GM21825 (cell line): ENCODE measurements around the gene NPFFR2.
"Not testable (repeated sequence)": the region's sequence is repeated elsewhere in the genome, so short reads cannot be mapped to it uniquely, and the experiment has no call there.

Source experiments
- ATAC-seq: cut with Tn5 transposase; IDR thresholded peaks from one replicate; pipeline ENCODE4 v1.9.1; 2021; ENCODE audit warnings: mild to moderate bottlenecking, moderate library complexity; ENCODE audit not compliant: unreplicated experiment

Gene NPFFR2

GRCh38 chr4:72031868-72032608, at the start of gene NPFFR2:
TSS of gene NPFFR2 (plus strand) at chr4:72032000. CDS start at chr4:72128592, 96,592 bp downstream.
- ATAC-seq, result no peak

GRCh38 chr4:71992571-71993312, 39.1 kb upstream of the NPFFR2 start:
- no peak for ATAC-seq

GRCh38 chr4:71994559-71994958, 37.2 kb upstream of the NPFFR2 start:
- no peak for ATAC-seq

DNA sequence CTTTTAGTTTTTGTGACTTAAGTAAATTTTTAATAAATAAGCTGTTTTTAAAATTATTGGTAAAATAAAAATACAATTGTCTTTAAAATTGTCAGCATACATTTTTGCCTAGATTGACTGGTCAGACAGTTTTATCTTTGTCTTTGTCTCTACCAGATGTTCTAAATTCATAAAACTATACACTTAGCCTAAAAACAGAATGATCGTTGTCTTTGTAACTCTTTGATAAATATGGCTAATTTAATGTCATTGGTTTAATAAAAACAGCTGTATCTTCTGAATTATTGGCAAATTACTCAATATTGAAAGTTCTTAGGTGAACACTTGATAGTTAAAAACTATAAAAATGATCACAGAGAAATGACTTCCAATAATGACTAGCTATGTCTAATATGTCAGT, 36.5 kb upstream of the NPFFR2 start:
- no peak for ATAC-seq

DNA sequence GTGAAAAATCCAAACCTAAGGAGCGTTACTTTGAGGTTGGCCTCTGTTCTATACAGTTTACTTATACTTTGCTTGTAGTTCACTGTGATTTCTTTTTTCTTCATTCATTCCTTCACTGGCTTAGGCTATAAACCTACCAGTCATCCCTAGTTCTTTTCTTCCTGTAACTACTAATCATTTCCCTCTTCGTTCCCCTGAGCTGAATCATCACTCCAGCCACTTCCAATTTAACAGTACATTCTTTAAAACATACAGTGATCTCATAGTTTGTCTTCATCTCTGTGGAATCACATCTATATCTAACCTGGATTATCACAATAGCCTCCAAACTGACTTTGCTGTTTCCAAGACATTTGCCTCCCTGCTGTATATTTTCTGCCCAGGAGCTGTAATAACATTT, 25.2 kb upstream of the NPFFR2 start:
- ATAC-seq, result no peak

- ATAC-seq, result no peak
These were observed 19.9 kb upstream of the NPFFR2 start for GRCh38 chr4:72011906-72012305.

GRCh38 chr4:72016011-72016410, 15.8 kb upstream of the NPFFR2 start:
- no peak for ATAC-seq

- no peak for ATAC-seq
These were observed 12.1 kb upstream of the NPFFR2 start for GRCh38 chr4:72019688-72020087.

DNA sequence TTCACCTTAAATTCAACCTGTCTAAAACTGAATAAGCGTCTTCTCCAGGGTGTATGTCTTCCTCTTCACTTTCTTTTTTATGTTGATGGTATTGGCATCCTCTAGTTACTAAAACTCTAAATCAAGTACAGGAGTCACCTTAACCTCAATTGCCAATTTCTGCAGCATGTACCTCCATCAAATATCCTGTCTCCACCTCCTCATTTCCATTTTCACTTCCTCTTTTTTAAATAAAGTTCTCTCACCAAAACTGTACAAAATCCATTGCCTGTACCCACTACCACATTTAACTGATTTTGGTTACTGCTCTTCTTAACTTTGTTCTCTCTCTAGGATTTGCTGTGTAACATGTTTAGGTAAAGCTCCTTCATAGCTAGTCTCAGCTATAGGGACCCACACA, 9.2 kb upstream of the NPFFR2 start:
- ATAC-seq, result no peak

- ATAC-seq, result no peak
These were observed 23.8 kb downstream of the NPFFR2 start for GRCh38 chr4:72055566-72055965.

GRCh38 chr4:72063726-72064125, 31.9 kb downstream of the NPFFR2 start:
- no peak for ATAC-seq

- no peak for ATAC-seq
These were observed 35.3 kb downstream of the NPFFR2 start for GRCh38 chr4:72067051-72067450.

GRCh38 chr4:72073816-72074215, 42.0 kb downstream of the NPFFR2 start:
- ATAC-seq, result no peak

DNA sequence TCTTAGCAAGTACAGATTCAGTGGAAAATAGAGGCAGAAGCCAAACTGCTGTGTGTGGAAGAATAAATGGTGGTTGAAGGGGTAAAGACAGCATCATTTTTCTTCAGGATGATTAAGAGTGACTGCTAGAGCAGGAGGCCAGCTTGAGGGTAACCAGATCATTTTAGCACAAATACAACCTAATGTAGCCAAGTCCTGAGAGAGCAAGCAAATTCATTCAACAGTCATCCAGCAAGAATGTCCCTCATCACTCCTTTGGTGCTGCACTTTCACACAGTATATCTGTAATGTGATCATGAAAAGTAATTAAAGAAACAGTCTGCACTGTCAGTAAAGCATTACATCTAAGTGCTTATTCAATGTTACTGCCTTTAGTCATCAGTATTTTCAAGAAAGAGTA, 44.8 kb downstream of the NPFFR2 start:
- no peak for ATAC-seq

DNA sequence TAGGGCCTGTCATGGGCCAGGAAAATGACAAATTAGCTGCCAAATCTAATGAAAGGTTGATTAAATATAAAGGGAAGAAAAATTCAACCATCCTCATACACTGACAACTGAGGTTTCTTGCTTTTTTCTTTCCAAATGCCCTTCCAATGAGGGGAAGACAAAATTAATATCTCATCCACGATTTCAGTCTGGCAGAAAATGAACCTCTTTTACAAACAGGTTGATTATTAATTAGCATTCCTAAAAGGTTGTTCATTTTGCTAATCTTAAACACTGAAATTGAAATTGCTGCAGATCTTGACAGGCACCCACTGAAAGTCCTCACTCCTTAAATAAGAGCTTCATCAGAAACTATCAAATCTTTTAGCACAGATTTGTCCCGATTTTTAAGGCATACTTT, 45.5 kb downstream of the NPFFR2 start:
- ATAC-seq, result no peak

DNA sequence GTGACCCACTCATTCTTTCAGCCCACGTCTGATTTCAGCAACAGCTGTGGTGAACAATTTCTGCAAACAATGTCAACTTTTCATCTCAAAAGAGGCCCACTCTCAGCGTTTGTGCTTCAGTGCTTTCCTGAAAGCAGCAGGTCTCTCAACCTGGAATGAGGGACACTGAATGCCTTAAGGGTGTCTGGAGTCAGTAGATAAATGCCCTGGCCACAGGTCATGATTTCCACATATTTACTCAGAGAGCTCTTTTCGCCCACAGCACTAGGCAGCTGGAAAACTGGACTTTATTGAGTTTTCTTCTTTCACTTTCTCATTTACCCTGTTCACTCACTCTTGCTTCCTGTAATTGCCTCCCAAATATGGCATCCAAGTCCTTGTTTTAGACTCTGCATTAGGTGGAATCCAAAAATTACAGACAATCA, 52.8 kb downstream of the NPFFR2 start:
- peak; percentile 80 for ATAC-seq

- not testable (repeated sequence) for ATAC-seq
These were observed 58.8 kb downstream of the NPFFR2 start for GRCh38 chr4:72090606-72091005.

DNA sequence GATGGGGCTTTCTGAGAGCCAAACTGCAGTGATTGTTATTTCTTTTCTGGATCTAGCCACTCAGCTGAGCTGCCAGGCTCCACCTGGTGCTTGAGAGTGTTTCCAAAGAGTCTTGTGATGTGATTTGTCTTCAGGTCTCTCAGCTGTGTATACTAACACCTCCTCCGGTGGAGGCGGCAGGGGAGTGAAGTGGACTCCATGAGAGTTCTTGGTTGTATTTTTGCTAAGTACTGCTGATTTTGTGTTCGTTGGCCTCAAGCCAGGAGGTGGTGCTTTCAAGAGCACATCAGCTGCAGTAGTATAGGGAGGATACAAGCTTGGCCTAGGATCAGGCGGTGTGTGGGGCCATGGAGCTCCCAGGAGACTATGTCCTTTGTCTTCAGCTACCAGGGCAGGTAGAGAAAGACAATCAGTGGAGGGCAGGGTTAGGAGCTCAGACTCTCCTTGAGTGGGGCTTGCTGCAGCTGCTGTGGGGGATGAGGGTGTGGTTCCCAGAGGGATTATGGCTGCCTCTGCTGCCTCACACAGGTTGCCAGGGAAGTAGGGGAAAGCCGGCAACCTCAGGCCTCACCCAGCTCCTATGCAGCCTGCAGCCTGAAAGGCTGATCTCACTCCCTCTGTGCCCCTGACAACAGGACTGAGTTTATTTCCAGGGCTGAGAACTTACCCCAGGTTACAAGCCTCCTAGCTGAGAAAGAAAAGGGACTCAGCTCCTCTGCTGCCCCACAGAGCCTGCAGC, 62.4 kb downstream of the NPFFR2 start:
- no peak for ATAC-seq

DNA sequence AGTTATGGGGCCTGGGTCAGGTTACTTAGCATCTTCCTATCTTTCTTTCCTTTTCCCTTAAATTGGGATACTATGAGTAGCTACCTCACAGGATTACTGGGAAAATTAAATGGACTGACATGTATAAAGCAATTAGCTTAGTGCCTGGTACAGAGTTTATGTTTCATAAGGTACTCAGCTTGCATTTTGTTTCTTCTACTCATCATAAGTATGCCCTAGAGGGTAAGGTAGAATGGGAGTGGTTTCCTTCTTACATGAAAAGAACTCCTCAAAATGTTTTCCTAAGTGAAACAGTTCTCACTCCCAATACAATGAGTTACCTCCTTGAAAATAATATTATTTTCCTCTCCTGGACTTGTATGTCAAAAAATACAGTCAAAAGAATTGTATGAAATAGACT, 75.7 kb downstream of the NPFFR2 start:
- ATAC-seq, result no peak

DNA sequence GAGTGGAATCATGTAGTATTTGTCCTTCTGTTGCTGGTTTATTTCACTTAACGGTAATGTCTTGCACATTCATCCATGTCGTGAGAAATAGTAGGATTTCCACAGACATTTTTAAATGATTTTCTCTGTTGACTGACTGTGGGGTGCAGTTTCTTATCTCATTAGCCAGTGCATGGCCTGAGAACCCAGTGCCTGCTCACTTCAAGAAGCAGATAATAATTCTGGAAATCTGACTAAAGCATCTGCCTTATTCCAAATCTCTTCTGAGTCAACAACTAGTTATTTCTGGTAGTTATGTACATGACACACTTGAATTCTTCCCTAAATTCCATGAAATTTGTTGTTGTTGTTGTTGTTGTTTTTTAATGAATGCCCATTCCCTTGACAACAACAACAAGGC, 77.6 kb downstream of the NPFFR2 start:
- ATAC-seq, result no peak

GRCh38 chr4:72109959-72110497, 78.2 kb downstream of the NPFFR2 start:
- ATAC-seq, result peak; percentile 24
